HG02759 (cell line): ENCODE data around the gene ATP13A5.

Experiments used
- ATAC-seq: cut with Tn5 transposase; IDR thresholded peaks from one replicate; pipeline ENCODE4 v1.9.1; 2021; ENCODE audit warnings: mild to moderate bottlenecking, moderate library complexity; ENCODE audit not compliant: unreplicated experiment

The ATP13A5 gene

DNA sequence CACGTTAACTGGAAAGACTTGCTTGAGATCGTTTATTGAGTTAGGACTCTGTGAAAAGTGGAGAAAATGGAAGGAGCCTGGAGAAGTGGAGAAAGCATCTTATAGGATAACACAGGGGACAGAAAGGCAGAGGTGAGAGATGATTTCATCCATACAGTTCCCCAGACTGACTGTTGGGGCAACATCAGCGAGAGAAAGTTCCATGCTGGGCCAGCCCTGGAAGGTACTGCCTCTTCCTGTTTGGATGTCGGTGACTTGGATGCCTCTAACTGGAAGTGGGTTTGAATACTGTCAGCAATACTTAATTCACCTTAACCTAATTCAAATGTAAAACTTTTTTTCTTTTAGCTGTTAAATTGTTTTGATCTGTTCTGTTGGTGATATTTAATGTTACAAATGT, 32.3 kb downstream of the ATP13A5 start:
- no peak for ATAC-seq

DNA sequence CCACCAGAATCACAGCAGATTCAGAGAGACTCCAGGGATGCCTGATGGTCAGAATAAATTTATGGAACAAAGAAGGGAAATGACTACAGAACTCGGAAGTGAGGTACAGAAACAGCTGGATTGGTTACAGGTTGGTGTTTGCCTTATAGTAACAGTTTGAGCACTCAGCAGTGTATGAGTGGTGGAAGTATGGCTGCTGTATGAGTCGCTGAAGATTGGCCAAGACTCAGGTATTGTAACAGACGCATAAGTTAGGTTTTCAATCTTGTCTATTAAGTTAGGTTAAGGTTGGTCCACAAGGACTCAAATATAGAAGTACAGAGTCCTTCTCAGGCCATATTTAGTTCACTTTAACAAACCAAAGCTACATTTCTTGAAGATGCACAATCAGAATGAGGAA, 33.1 kb downstream of the ATP13A5 start:
- ATAC-seq, result no peak

DNA sequence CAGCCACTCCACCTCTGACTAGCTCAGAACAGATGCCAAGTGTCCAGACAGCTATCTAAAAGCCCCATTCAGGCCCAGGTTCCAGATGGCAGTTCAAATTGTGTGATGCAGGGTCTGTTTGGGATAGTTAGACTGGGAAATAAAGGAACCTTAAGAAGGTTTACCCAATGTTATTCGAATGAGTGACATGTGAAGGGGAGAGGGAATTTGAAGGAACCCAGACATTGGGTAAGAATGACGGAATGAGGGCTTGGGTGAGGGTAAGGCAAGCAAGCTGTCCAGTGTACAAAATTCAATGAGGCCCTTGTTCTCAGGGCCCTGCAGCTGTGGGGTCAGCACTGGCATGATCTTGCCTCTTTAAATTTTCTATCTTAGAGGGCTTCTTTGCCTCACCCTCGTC, 34.1 kb downstream of the ATP13A5 start:
- ATAC-seq, result no peak

DNA sequence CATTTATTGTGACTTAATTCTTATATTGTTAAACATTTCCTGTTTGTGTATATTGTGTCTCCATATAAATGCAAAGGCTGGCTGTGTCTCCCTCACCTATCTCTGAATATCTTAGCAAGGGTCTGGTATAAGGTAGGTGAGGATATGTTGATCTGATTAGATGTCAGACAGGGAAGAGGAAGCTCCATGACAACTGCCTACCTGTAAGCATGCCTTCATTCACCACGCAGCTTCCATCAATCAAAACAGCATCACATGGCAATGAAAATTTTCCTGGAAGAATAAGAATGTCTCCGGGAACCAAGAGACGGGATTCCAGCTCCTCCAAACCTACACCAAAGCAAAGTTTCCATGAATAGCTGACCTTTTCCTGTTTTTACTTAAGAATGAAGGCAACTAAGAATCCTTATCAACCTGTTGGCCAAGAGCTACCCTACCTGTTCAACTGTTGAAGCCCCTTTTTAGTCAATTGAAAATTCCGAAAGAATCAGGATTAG, 34.8 kb downstream of the ATP13A5 start:
- ATAC-seq, result no peak

DNA sequence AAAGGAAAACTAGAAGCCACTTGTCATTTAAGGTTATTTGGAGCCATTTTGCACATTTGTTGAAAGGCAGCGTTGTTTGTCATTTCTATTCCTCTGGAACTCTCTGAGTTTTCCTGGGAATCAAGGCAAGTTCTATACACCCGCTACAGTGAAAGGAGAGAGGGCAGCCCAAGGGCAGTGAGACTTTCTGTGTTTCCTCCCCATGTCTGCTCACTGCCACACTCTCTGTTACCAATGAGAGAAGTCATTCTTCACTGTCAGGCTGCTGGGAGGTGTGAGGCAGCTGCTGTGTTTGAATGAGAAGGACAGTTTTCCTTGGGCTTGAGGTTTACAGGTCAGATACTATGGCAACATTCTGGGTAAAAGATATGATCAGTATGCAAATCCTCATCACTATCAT, 36.0 kb downstream of the ATP13A5 start:
- ATAC-seq, result no peak

DNA sequence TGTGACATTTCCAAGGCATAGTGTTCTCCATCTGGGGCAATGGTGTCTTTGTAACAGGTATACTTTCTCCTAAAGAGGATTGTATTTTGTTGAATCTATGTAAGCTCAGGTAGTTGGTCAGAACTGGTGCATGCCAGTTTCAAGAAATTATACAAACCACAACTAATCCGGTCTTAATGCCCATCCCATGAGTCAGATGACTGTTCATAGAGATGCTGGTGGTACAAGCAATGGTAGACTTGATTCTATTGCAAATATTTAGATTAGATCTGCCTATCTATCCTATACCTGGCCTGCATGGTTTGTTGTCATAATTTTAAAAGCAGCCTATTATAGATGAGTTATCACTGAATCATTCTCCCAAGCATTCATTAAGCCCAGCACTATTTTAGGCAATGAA, 43.5 kb downstream of the ATP13A5 start:
- no peak for ATAC-seq

DNA sequence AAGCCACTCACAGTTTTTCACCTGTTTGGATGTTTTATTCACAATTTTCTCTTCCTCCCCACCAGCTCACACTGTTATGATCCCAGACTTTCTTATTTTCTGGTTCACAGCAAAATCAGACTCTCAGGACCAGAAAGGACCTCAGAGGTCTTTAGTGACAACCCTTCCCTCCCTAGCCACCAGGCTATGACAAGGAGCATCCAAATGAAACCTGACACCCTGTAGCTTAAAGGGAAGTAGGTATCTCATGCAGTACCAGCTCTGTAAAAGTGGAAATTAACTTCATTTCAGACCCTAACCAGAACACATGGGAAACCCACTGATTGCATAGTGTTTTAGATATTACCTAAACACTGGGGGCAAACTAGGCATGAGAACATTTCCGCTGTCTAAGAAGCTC, 45.3 kb downstream of the ATP13A5 start:
- no peak for ATAC-seq

DNA sequence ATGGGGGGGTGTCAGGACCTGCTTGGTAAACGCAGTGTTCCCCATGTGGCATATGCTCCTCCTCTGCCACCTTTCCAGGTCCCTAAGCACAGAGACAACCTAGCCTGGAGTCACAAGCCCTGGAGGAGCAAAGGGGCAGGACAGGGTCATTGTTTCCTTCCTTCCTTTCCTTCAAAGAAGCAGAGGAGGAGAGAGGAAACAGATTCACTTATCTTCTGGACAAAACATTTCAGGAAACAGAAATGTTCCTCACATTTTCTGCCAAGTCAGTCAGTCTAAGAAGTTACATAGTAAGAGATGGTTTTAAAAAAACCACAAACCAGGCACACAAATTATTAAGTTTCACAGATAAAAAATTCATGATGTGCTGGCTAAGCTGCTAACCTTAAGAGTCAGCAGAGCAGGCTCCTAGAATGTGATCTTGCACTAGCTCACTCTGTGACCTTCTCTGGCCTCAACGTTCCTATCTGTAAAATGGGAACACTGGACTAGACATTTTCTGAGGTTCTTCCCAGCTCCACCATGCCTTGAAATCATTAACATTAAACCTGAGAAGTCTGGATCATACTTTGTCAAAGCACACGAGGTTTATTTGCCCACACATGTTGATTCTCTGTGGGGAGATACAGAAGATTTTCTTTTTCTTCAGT, 47.9 kb downstream of the ATP13A5 start:
- no peak for ATAC-seq

DNA sequence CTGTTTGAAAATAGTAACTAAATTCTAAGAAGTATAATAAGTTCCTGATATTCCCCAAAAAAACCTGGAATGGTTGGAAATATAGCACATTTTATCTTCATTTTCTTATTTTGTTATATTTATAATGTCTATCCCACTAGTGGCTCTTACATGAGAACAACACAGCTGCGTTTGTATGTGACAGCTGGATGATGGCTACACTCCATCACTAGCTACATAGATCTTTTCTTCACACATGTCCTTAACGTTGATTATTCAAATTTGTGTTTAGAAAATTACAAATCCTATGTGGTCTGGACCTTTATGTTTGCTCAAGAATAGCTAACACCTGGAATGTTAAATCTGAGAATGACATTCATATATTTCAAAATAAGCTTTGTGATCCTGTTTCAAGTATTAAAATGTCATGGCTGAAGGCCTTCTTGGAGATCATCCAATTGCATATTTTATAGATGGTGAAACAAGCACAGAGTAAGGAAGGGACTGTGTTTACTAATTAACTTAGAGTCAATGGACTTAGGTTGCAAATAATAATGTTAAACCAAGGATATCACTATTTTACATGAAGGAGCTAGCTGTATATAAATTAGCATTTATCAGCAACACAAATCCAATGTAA, 60.8 kb downstream of the ATP13A5 start:
- no peak for ATAC-seq

DNA sequence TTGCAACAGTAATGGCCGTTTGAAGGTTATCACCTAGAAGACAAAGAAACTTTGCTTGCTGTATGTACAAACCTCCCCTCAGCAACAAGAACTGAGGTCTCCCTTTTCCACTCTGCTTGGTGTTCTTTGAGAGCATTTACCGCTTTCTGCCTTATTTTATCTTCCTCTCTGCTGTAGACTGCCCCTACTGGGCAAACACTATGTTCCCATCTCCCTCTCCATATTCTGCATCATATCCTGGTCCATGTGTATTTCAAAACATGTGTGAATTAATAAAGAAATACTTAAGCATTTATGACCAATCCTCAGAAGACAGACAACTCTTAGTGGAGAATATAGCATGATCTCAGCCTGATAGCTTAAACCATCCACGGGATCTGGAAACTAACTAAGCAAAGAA, 64.4 kb downstream of the ATP13A5 start:
- ATAC-seq, result no peak

DNA sequence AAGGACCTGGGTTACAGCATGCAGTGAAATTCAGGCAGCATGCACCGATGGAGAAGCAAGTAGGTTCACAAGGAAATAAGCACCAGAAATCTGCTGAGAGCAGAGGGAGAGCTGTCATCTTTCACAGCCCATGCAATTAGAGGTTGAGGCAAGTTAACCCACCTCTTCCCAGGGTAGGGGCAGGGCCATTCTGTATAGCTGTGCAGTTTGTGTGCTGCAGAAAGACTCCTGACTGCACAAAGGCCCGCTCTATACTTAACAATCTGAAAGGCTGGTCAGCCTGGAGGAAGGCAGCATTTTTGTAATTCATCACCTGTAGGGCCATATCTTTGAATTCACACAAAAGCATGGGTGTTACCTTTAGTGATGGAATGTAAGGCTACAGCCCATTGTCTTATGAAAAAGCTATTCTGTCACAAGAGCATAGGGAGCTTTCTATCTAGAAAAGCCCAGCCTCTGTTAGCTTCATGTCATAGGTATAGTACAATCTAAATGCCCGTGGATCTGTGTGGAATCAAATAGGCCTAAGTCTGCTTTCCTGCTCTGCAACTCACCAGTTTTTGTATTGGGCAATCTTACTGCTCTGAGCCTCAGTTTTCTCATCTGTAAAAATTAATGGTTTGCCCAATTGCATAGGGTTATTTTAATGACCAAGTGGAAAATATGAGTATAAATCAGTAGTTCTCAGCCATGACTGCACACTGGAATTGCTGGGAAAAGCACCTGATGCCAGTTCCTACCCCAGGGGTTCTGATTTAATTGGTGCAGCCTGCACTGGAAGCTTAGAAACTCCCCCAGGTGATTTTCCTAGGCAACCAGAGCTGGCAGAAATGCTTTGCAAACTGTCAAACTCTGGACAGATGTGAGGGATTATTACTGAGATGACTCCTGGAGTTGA, 65.2 kb downstream of the ATP13A5 start:
- ATAC-seq, result no peak

DNA sequence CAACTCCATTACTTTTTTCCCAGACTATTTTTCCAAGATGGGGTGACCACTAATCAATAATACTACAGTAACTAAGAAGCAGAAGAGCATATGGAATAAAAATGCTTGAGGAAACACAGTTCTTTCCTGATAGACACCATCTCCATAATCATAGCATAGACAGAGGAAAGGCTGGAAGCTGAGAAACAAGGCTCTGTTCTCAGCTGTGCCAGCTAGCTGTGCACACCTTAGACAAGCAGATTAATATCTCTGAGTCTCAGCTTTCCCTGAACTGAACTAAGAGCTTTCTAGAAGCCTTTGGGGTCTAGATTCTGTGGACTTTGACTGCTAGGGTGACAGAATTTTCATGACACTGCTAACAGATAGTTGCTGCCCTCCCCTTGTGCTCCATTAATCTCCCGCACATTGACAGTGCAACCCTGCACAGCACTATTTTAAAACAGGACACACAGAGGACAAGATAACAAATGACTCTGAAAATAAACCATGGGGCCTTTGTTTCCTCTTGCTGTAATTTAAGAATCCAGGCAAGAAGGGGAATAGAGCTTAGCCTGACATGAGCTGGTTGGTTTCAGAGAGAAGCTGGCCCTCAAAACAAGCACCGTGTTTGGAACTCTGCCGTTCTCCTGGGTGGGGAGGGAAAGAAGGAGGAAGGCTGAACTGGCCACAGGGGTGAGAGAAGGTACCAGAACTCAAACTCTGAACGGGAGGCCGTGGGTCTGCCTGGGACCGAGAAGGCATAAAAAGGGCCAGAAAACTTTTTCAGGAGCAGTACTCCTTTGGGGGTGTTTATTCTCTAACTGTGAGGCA, 67.4 kb downstream of the ATP13A5 start:
- no peak for ATAC-seq

DNA sequence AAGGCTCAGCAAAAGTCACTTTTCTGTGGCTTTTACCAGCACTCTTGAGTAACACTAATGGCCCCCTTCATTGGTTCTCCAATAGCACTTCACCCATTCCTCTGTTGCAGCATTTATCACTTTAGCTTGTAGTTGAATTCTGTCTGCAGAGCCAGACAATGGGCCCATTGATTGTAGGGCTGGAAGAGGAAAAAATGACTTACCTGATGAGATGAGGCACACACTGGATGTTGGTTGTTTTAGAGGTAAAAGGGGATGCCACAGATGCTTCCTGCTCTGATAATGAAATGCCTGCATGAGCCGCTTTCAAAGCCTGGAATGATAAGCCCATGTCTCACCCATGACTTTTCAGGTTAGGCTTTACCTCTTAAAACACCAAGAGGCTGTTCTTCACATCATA, 73.2 kb downstream of the ATP13A5 start:
- no peak for ATAC-seq

DNA sequence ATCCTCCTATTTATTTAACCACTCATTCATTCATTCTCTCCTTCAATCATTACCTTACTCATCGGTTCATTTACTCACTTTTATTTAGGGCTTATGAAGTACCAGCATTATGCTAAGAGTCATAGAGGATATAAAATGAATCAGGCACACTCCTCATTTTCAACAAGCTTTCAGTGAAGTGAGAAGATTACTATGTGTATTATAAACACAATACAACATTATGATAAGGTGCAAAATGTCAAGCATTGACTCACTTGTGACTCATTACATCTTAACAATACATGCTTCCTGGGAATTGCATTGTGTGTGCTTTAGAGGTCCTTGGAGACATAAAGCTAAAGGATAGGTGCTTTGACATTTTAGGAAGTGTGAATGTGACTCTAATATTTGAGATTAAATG, 77.1 kb downstream of the ATP13A5 start:
- ATAC-seq, result no peak

DNA sequence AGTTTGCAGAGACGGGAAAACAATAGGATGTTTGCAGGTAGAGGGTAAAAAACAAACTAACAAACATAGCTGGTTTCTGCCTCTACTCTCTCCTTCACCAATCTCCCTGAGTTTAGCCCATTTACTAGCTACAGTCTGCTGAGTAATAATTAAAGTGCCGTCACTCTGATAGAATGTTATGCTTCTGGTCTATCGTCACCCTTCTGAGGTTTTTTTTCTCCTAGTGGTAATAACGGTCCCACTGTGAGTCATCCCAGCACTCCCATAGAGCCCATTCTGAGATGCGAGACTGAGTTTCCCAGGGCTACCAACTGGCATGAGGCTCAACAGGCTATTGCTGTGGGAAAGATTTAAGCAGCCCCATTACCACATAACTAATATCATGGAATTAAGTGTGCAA, 81.1 kb downstream of the ATP13A5 start:
- no peak for ATAC-seq

DNA sequence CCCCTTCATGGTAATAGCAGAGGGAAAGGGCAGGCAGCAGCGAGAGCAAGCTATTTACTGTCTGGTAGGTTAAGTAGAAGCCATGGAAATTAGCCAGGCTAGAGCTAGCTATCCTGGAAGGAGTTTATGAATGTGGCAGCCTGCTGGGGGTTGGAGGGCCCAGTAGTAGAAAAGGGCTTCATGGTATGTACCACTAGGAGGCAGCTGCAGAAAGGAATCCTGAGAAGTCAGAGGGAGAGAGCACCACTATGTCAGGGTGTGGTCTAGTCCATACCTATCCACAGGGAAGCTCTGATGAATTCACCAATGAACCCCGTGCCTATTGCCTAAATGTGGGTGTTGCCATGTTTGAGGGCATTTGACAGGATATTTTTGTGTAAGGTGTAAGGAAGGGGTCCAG, 82.6 kb downstream of the ATP13A5 start:
- no peak for ATAC-seq

DNA sequence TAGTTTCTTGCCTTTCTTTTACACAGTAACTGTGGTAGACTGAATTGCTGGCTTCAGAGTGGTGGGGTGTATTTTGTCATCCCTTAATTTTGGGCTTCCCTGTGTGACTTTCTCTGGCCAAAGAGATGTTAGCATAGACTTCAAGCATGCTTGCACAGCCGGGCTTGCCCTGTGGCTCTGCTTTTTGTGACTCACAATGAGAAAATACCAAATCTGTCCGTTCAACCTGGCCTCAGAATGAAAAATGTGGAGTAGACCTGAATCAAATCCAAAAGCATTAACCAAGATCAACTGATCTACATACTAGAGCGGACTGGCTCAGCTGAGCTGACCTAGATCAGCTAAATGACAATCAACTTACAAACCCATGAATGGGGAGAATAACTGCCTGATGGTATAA, 86.2 kb downstream of the ATP13A5 start:
- no peak for ATAC-seq

DNA sequence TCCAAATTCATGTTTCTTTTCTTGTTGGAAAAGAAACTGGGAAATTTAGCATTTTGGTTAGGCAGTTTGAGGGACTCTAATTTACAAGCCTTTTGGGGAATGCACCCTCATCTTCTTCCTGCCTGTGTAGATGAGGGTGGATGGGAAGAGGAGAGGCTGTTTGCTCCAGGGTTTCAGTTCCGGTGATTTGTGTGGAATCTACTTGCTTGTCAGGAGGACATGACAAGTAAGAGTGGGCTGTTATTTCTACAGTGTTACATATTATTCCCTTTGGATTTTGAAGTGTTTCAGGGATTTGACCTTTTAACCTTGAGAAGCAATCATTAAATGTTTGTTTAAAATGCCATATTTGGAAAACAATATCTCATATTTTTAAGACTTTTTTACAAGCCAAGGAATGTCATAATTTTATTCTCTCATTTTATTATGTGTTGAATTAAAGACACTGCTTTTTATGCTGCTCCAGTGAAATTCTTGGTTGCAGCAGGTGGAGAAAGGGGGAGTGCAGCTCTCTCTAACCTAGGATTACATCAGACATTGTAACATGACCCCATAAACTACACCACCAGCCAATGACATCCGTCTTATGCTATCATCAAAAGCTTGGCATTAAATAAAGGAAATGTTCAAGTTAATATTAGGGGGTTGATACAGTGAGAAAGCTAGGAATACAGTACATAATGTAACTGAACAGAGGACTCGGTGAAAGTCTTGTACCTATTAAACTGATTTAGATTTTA, 107.3 kb downstream of the ATP13A5 start:
- ATAC-seq, result no peak

DNA sequence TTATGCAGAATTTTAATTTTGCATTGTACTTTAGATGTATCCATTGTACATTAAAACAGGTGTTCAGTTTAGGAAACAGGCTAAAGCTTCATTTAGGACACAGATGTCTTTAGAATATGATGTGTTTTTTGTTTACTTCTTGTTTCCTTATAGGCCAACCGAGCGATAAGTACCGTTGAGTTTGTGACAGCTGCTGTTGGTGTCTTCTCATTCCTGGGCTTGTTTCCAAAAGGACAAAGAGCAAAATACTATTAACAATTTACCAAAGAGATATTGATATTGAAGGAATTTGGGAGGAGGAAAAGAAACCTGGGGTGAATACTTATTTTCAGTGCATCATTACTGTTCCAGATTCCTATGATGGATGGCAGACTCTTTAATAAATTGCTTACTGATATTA, 108.1 kb downstream of the ATP13A5 start:
- no peak for ATAC-seq

DNA sequence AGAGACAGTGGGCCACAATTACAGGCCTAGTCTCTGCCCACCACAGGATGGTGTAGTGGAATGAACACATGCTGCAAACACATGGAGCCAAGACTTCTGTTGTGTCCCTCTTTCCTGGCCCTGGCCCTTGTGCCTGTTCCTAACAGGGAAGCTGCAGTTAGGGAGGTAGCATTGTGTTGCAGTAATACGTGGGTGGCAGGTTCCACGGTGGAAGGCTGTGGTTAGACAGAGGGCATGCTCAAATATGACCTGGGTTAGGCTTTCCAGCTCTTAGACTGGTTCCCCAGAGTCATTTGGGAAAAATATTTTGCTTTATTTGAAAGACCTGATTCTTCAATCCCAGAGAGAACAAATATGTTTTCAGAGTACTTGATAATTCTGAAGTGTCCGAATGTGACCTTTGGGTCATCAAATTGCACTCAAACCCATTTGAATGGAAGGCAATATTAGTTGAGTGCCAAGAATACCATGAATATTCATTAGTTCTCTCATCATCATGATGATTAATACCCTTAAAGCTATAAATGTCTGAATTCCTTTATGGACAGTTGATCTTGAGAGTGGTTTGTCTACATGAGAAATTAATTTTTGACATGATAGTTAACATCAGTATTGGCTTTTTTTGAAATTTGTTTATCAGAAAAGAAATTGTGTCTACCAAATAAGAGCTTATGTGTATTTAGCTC, 109.1 kb downstream of the ATP13A5 start:
- ATAC-seq, result no peak
